GM21717 (cell line): ENCODE measurements around the gene C2orf80.
"Not testable (repeated sequence)": the region's sequence is repeated elsewhere in the genome, so short reads cannot be mapped to it uniquely, and the experiment has no call there.

Source experiments
- ATAC-seq: cut with Tn5 transposase; IDR thresholded peaks from one replicate; pipeline ENCODE4 v1.9.1; 2021; ENCODE audit warnings: mild to moderate bottlenecking, moderate library complexity; ENCODE audit not compliant: unreplicated experiment

C2orf80 gene

GRCh38 chr2:208135794-208136715 lies 53.8 kb downstream of the C2orf80 start:
- no peak for ATAC-seq

- no peak for ATAC-seq
Measured at GRCh38 chr2:208134928-208135586, 54.8 kb downstream of the C2orf80 start.

- ATAC-seq: no peak
Measured at GRCh38 chr2:208130712-208131110, 59.1 kb downstream of the C2orf80 start.

GRCh38 chr2:208129744-208130711 lies 59.8 kb downstream of the C2orf80 start, which contains the start of gene CRYGC:
Gene CRYGC (minus strand): TSS chr2:208129828. CDS start chr2:208129792, 36 bp downstream.
- ATAC-seq: no peak

- ATAC-seq: no peak
Measured at GRCh38 chr2:208128136-208128535, 61.7 kb downstream of the C2orf80 start.

- no peak for ATAC-seq
Measured at GRCh38 chr2:208127090-208127489, 62.7 kb downstream of the C2orf80 start.

- no peak for ATAC-seq
Measured at GRCh38 chr2:208125251-208125650, 64.6 kb downstream of the C2orf80 start.

- not testable (repeated sequence) for ATAC-seq
Measured at GRCh38 chr2:208124013-208124715, 65.7 kb downstream of the C2orf80 start, which contains the start of gene CRYGD. Gene CRYGD (minus strand): TSS chr2:208124524. CDS start chr2:208124473, 51 bp downstream.

GRCh38 chr2:208122248-208122647 lies 67.6 kb downstream of the C2orf80 start:
- ATAC-seq: no peak

- ATAC-seq: no peak
Measured at GRCh38 chr2:208118918-208119317, 70.9 kb downstream of the C2orf80 start.

- not testable (repeated sequence) for ATAC-seq
Measured at GRCh38 chr2:208117390-208117789, 72.4 kb downstream of the C2orf80 start.
